Activated naive CD4-positive, alpha-beta T cell (primary cell): Measurements from ENCODE around the gene FSTL4.
"Not testable (repeated sequence)": the region's sequence is repeated elsewhere in the genome, so short reads cannot be mapped to it uniquely, and the experiment has no call there.

Source experiments
- DNase-seq, 4 experiments: peaks; one replicate each; lab custom pipeline; 2025; lab: John Stamatoyannopoulos, UW

Gene FSTL4

GRCh38 chr5:133456933-133457402 is 155.4 kb downstream of the FSTL4 start:
- DNase-seq = no peak

GRCh38 chr5:133455676-133456075 is 156.7 kb downstream of the FSTL4 start:
- DNase-seq = no peak

- no peak for DNase-seq
Measured at GRCh38 chr5:133454442-133454841, 157.9 kb downstream of the FSTL4 start.

- DNase-seq = no peak
Measured at GRCh38 chr5:133453831-133454230, 158.5 kb downstream of the FSTL4 start.

GRCh38 chr5:133453084-133453780 is 159.1 kb downstream of the FSTL4 start:
- no peak for DNase-seq

- DNase-seq = no peak
Measured at GRCh38 chr5:133451926-133452325, 160.4 kb downstream of the FSTL4 start.

GRCh38 chr5:133450286-133450685 is 162.1 kb downstream of the FSTL4 start:
- DNase-seq = no peak

- no peak for DNase-seq
Measured at GRCh38 chr5:133449181-133449580, 163.2 kb downstream of the FSTL4 start.

- DNase-seq = no peak
Measured at GRCh38 chr5:133446440-133446839, 165.9 kb downstream of the FSTL4 start.

GRCh38 chr5:133445744-133446143 is 166.6 kb downstream of the FSTL4 start:
- no peak for DNase-seq

- DNase-seq = not testable (repeated sequence)
Measured at GRCh38 chr5:133445204-133445603, 167.1 kb downstream of the FSTL4 start.

- DNase-seq = no peak
Measured at GRCh38 chr5:133444711-133445110, 167.6 kb downstream of the FSTL4 start.

- DNase-seq = no peak
Measured at GRCh38 chr5:133441166-133441815, 171.1 kb downstream of the FSTL4 start.

- DNase-seq = no peak
Measured at GRCh38 chr5:133440467-133441115, 171.8 kb downstream of the FSTL4 start.

GRCh38 chr5:133439859-133440258 is 172.5 kb downstream of the FSTL4 start:
- DNase-seq = no peak

- DNase-seq = no peak
Measured at GRCh38 chr5:133438487-133438886, 173.9 kb downstream of the FSTL4 start.

- no peak for DNase-seq
Measured at GRCh38 chr5:133434336-133434735, 178.0 kb downstream of the FSTL4 start.

- no peak for DNase-seq
Measured at GRCh38 chr5:133433641-133434040, 178.7 kb downstream of the FSTL4 start.

- DNase-seq = no peak
Measured at GRCh38 chr5:133432956-133433532, 179.3 kb downstream of the FSTL4 start.

GRCh38 chr5:133431326-133431865 is 180.9 kb downstream of the FSTL4 start:
- no peak for DNase-seq

GRCh38 chr5:133430095-133430494 is 182.2 kb downstream of the FSTL4 start:
- DNase-seq = no peak

- DNase-seq = no peak
Measured at GRCh38 chr5:133429046-133429445, 183.3 kb downstream of the FSTL4 start.
